ENCODE data around the gene STXBP1.

The STXBP1 gene

GRCh38 chr9:127654619-127655018, 42.5 kb downstream of the STXBP1 start:
- Histone ChIP-seq H3K4me3 (ENCODE audit: low read length) (no peak overlapping the region), H3K4me1 (ENCODE audit: control insufficient read depth, insufficient read depth, low read length) (no peaks in the 10 kb centered on the region), H3K27ac (ENCODE audit: low read depth, low read length) (no peak overlapping the region), H3K36me3 (ENCODE audit: control insufficient read depth, insufficient read depth, low read length) (peaks cover 3% of the 10 kb centered on the region), H3K27me3 (ENCODE audit: control insufficient read depth, insufficient read depth, low read length) (no peaks in the 10 kb centered on the region), H3K9ac (ENCODE audit: low read length) (no peak overlapping the region)

- no peaks in the 10 kb centered on the region for H3K27me3 ChIP-seq (ENCODE audit: control insufficient read depth, insufficient read depth, low read length)
- no peaks in the 10 kb centered on the region for H3K4me1 ChIP-seq (ENCODE audit: control insufficient read depth, insufficient read depth, low read length)
- no peak overlapping the region for H3K4me3 ChIP-seq (ENCODE audit: low read length)
- peaks cover 9% of the 10 kb centered on the region for H3K36me3 ChIP-seq (ENCODE audit: control insufficient read depth, insufficient read depth, low read length)
- no peak overlapping the region for H3K9ac ChIP-seq (ENCODE audit: low read length)
- H3K27ac ChIP-seq (ENCODE audit: low read depth, low read length), result no peak overlapping the region
Observed at GRCh38 chr9:127658428-127658827, 46.4 kb downstream of the STXBP1 start.

- no peak overlapping the region for H3K4me3 ChIP-seq (ENCODE audit: low read length)
- H3K27me3 ChIP-seq (ENCODE audit: control insufficient read depth, insufficient read depth, low read length), result no peaks in the 10 kb centered on the region
- no peaks in the 10 kb centered on the region for H3K4me1 ChIP-seq (ENCODE audit: control insufficient read depth, insufficient read depth, low read length)
- H3K9ac ChIP-seq (ENCODE audit: low read length), result no peak overlapping the region
- peaks cover 11% of the 10 kb centered on the region for H3K36me3 ChIP-seq (ENCODE audit: control insufficient read depth, insufficient read depth, low read length)
- no peak overlapping the region for H3K27ac ChIP-seq (ENCODE audit: low read depth, low read length)
Observed at GRCh38 chr9:127660886-127661741, 49.0 kb downstream of the STXBP1 start.

GRCh38 chr9:127662617-127663016, 50.5 kb downstream of the STXBP1 start:
- Histone ChIP-seq H3K27ac (ENCODE audit: low read depth, low read length) (no peak overlapping the region), H3K27me3 (ENCODE audit: control insufficient read depth, insufficient read depth, low read length) (no peaks in the 10 kb centered on the region), H3K4me1 (ENCODE audit: control insufficient read depth, insufficient read depth, low read length) (no peaks in the 10 kb centered on the region), H3K4me3 (ENCODE audit: low read length) (no peak overlapping the region), H3K36me3 (ENCODE audit: control insufficient read depth, insufficient read depth, low read length) (peaks cover 11% of the 10 kb centered on the region), H3K9ac (ENCODE audit: low read length) (no peak overlapping the region)

GRCh38 chr9:127664324-127664677, 52.2 kb downstream of the STXBP1 start:
- Histone ChIP-seq H3K4me1 (ENCODE audit: control insufficient read depth, insufficient read depth, low read length) (no peaks in the 10 kb centered on the region), H3K9ac (ENCODE audit: low read length) (no peak overlapping the region), H3K27me3 (ENCODE audit: control insufficient read depth, insufficient read depth, low read length) (no peaks in the 10 kb centered on the region), H3K36me3 (ENCODE audit: control insufficient read depth, insufficient read depth, low read length) (peaks cover 9% of the 10 kb centered on the region), H3K4me3 (ENCODE audit: low read length) (no peak overlapping the region), H3K27ac (ENCODE audit: low read depth, low read length) (no peak overlapping the region)

GRCh38 chr9:127664678-127665507, 52.8 kb downstream of the STXBP1 start:
- Histone ChIP-seq H3K9ac (ENCODE audit: low read length) (no peak overlapping the region), H3K27me3 (ENCODE audit: control insufficient read depth, insufficient read depth, low read length) (no peaks in the 10 kb centered on the region), H3K4me3 (ENCODE audit: low read length) (no peak overlapping the region), H3K4me1 (ENCODE audit: control insufficient read depth, insufficient read depth, low read length) (no peaks in the 10 kb centered on the region), H3K36me3 (ENCODE audit: control insufficient read depth, insufficient read depth, low read length) (peaks cover 8% of the 10 kb centered on the region), H3K27ac (ENCODE audit: low read depth, low read length) (no peak overlapping the region)

- Histone ChIP-seq H3K9ac (ENCODE audit: low read length) (no peak overlapping the region), H3K27ac (ENCODE audit: low read depth, low read length) (no peak overlapping the region), H3K4me3 (ENCODE audit: low read length) (no peak overlapping the region), H3K4me1 (ENCODE audit: control insufficient read depth, insufficient read depth, low read length) (no peaks in the 10 kb centered on the region), H3K27me3 (ENCODE audit: control insufficient read depth, insufficient read depth, low read length) (no peaks in the 10 kb centered on the region), H3K36me3 (ENCODE audit: control insufficient read depth, insufficient read depth, low read length) (peaks cover 5% of the 10 kb centered on the region)
Observed at GRCh38 chr9:127667127-127667844, 55.2 kb downstream of the STXBP1 start.

- no peak overlapping the region for H3K4me3 ChIP-seq (ENCODE audit: low read length)
- H3K36me3 ChIP-seq (ENCODE audit: control insufficient read depth, insufficient read depth, low read length), result peaks cover 5% of the 10 kb centered on the region
- H3K9ac ChIP-seq (ENCODE audit: low read length), result no peak overlapping the region
- H3K4me1 ChIP-seq (ENCODE audit: control insufficient read depth, insufficient read depth, low read length), result no peaks in the 10 kb centered on the region
- H3K27ac ChIP-seq (ENCODE audit: low read depth, low read length), result no peak overlapping the region
- H3K27me3 ChIP-seq (ENCODE audit: control insufficient read depth, insufficient read depth, low read length), result no peaks in the 10 kb centered on the region
Observed at GRCh38 chr9:127667906-127668305, 55.8 kb downstream of the STXBP1 start.

- peaks cover 10% of the 10 kb centered on the region for H3K36me3 ChIP-seq (ENCODE audit: control insufficient read depth, insufficient read depth, low read length)
- no peaks in the 10 kb centered on the region for H3K27me3 ChIP-seq (ENCODE audit: control insufficient read depth, insufficient read depth, low read length)
- no peak overlapping the region for H3K4me3 ChIP-seq (ENCODE audit: low read length)
- H3K9ac ChIP-seq (ENCODE audit: low read length), result no peak overlapping the region
- H3K4me1 ChIP-seq (ENCODE audit: control insufficient read depth, insufficient read depth, low read length), result no peaks in the 10 kb centered on the region
- H3K27ac ChIP-seq (ENCODE audit: low read depth, low read length), result no peak overlapping the region
Observed at GRCh38 chr9:127673234-127673633, 61.2 kb downstream of the STXBP1 start.

GRCh38 chr9:127676638-127677037, 64.6 kb downstream of the STXBP1 start:
- Histone ChIP-seq H3K4me1 (ENCODE audit: control insufficient read depth, insufficient read depth, low read length) (no peaks in the 10 kb centered on the region), H3K4me3 (ENCODE audit: low read length) (no peak overlapping the region), H3K27me3 (ENCODE audit: control insufficient read depth, insufficient read depth, low read length) (no peaks in the 10 kb centered on the region), H3K9ac (ENCODE audit: low read length) (no peak overlapping the region), H3K27ac (ENCODE audit: low read depth, low read length) (no peak overlapping the region), H3K36me3 (ENCODE audit: control insufficient read depth, insufficient read depth, low read length) (peaks cover 16% of the 10 kb centered on the region)

- Histone ChIP-seq H3K27ac (ENCODE audit: low read depth, low read length) (no peak overlapping the region), H3K4me3 (ENCODE audit: low read length) (no peak overlapping the region), H3K27me3 (ENCODE audit: control insufficient read depth, insufficient read depth, low read length) (no peaks in the 10 kb centered on the region), H3K9ac (ENCODE audit: low read length) (no peak overlapping the region), H3K4me1 (ENCODE audit: control insufficient read depth, insufficient read depth, low read length) (no peaks in the 10 kb centered on the region), H3K36me3 (ENCODE audit: control insufficient read depth, insufficient read depth, low read length) (peaks cover 16% of the 10 kb centered on the region)
Observed at GRCh38 chr9:127679506-127679905, 67.4 kb downstream of the STXBP1 start.

- H3K4me1 ChIP-seq (ENCODE audit: control insufficient read depth, insufficient read depth, low read length), result no peaks in the 10 kb centered on the region
- H3K27ac ChIP-seq (ENCODE audit: low read depth, low read length), result no peak overlapping the region
- H3K4me3 ChIP-seq (ENCODE audit: low read length), result no peak overlapping the region
- peaks cover 16% of the 10 kb centered on the region for H3K36me3 ChIP-seq (ENCODE audit: control insufficient read depth, insufficient read depth, low read length)
- H3K9ac ChIP-seq (ENCODE audit: low read length), result no peak overlapping the region
- H3K27me3 ChIP-seq (ENCODE audit: control insufficient read depth, insufficient read depth, low read length), result no peaks in the 10 kb centered on the region
Observed at GRCh38 chr9:127680226-127680625, 68.1 kb downstream of the STXBP1 start.
